Activated CD4-positive, alpha-beta T cell treated with anti-CD3 and anti-CD28 coated beads, Interleukin-2, amount 10 ng/mL, durations not matched to agents 24 days and 14 days (primary cell): ENCODE results near the gene CFAP126. TPM values are rescaled to one million over a fixed set of nuclear protein-coding genes. Genes with fewer than 3 reads are reported as not detected.
"Not testable (repeated sequence)": the region's sequence is repeated elsewhere in the genome, so short reads cannot be mapped to it uniquely, and the experiment has no call there.

Experiments used
- DNase-seq: peaks from one replicate; pipeline ENCODE4 v3.0.0; 2022
- H3K27ac Mint-ChIP-seq: one replicate; pipeline ENCODE4 v1.8.0; 2022; ENCODE audit warnings: mild to moderate bottlenecking, mixed read lengths
- H3K27me3 Mint-ChIP-seq: one replicate; pipeline ENCODE4 v1.8.0; 2022; ENCODE audit warnings: mixed read lengths
- H3K36me3 Mint-ChIP-seq: one replicate; pipeline ENCODE4 v1.8.0; 2022; ENCODE audit warnings: low read depth, mild to moderate bottlenecking, mixed read lengths
- H3K4me1 Mint-ChIP-seq: one replicate; pipeline ENCODE4 v1.8.0; 2021; ENCODE audit warnings: mixed read lengths
- H3K4me3 Mint-ChIP-seq: one replicate; pipeline ENCODE4 v1.8.0; 2022; ENCODE audit warnings: mild to moderate bottlenecking, moderate library complexity, mixed read lengths
- H3K9me3 Mint-ChIP-seq: one replicate; pipeline ENCODE4 v1.8.0; 2021; ENCODE audit warnings: mixed read lengths
- intact Hi-C: fragments of 100-400 bp; cut with micrococcal nuclease; formaldehyde crosslinking; loops from one replicate; pipeline ENCODE4 v1.15.1; 2023
- total RNA-seq: library from RNA; stranded (reverse); gene quantifications from 2 replicates; pipeline ENCODE4 v1.2.3, GENCODE V29; 2022

Gene CFAP126
- total RNA-seq, 1 donor from 2014 or later, result not detected

- DNase-seq, result no peak
- Mint-ChIP-seq H3K9me3 (no peaks in the 10 kb centered on the region), H3K36me3 (peaks cover 32% of the 10 kb centered on the region), H3K27me3 (no peaks in the 10 kb centered on the region), H3K27ac (peak overlapping the region; percentile 25), H3K4me1 (peaks cover 11% of the 10 kb centered on the region), H3K4me3 (no peak overlapping the region)
- intact Hi-C loops, result loop anchor here (10.0 kb wide), 1 partner anchor 50 kb away; the partner anchor contains the start of gene SDHC
Measured at GRCh38 chr1:161364332-161364731, 3.3 kb downstream of the CFAP126 start.

- Mint-ChIP-seq H3K9me3 (no peaks in the 10 kb centered on the region), H3K27ac (peak overlapping the region; percentile 7), H3K4me3 (no peak overlapping the region), H3K27me3 (no peaks in the 10 kb centered on the region), H3K36me3 (peaks cover 34% of the 10 kb centered on the region), H3K4me1 (peaks cover 2% of the 10 kb centered on the region)
- intact Hi-C loops, result no loop called here
- DNase-seq, result no peak
Measured at GRCh38 chr1:161359291-161359690, 8.4 kb downstream of the CFAP126 start.

- H3K4me1 Mint-ChIP-seq, result peaks cover 2% of the 10 kb centered on the region
- peaks cover 25% of the 10 kb centered on the region for H3K36me3 Mint-ChIP-seq
Measured at GRCh38 chr1:161357073-161357472, 10.6 kb downstream of the CFAP126 start.

GRCh38 chr1:161351482-161351881 is 16.2 kb downstream of the CFAP126 start:
- Mint-ChIP-seq H3K9me3 (no peaks in the 10 kb centered on the region), H3K4me3 (no peak overlapping the region), H3K27ac (no peak overlapping the region), H3K27me3 (no peaks in the 10 kb centered on the region), H3K4me1 (peaks cover 2% of the 10 kb centered on the region), H3K36me3 (peaks cover 14% of the 10 kb centered on the region)
- intact Hi-C loops, result no loop called here
- no peak for DNase-seq

More at GRCh38 chr1:161357073-161357472, 10.6 kb downstream of the CFAP126 start:
- H3K9me3 Mint-ChIP-seq, result no peaks in the 10 kb centered on the region
- H3K27ac Mint-ChIP-seq, result no peak overlapping the region
- no peak for DNase-seq
- H3K4me3 Mint-ChIP-seq, result no peak overlapping the region
- intact Hi-C loops, result no loop called here
- no peaks in the 10 kb centered on the region for H3K27me3 Mint-ChIP-seq

- Mint-ChIP-seq H3K9me3 (no peaks in the 10 kb centered on the region), H3K4me1 (peaks cover 2% of the 10 kb centered on the region), H3K27me3 (no peaks in the 10 kb centered on the region), H3K27ac (no peak overlapping the region), H3K36me3 (peaks cover 12% of the 10 kb centered on the region), H3K4me3 (no peak overlapping the region)
- intact Hi-C loops, result no loop called here
- DNase-seq, result no peak
Measured at GRCh38 chr1:161350671-161351070, 17.0 kb downstream of the CFAP126 start.

- no peak for DNase-seq
- intact Hi-C loops, result no loop called here
- Mint-ChIP-seq H3K4me3 (no peak overlapping the region), H3K36me3 (peaks cover 28% of the 10 kb centered on the region), H3K27ac (no peak overlapping the region), H3K27me3 (no peaks in the 10 kb centered on the region), H3K4me1 (peaks cover 3% of the 10 kb centered on the region), H3K9me3 (no peaks in the 10 kb centered on the region)
Measured at GRCh38 chr1:161342821-161343220, 24.9 kb downstream of the CFAP126 start.

- no peaks in the 10 kb centered on the region for H3K27me3 Mint-ChIP-seq
- peaks cover 3% of the 10 kb centered on the region for H3K4me1 Mint-ChIP-seq
- H3K27ac Mint-ChIP-seq, result no peak overlapping the region
- peaks cover 30% of the 10 kb centered on the region for H3K36me3 Mint-ChIP-seq
- H3K9me3 Mint-ChIP-seq, result no peaks in the 10 kb centered on the region
- DNase-seq, result no peak
- no peak overlapping the region for H3K4me3 Mint-ChIP-seq
- intact Hi-C loops, result no loop called here
Measured at GRCh38 chr1:161342177-161342576, 25.5 kb downstream of the CFAP126 start.

GRCh38 chr1:161335796-161336195 is 31.9 kb downstream of the CFAP126 start:
- no peak overlapping the region for H3K4me3 Mint-ChIP-seq
- H3K4me1 Mint-ChIP-seq, result no peaks in the 10 kb centered on the region
- H3K9me3 Mint-ChIP-seq, result no peaks in the 10 kb centered on the region
- H3K36me3 Mint-ChIP-seq, result peaks cover 43% of the 10 kb centered on the region
- intact Hi-C loops, result no loop called here
- no peak for DNase-seq
- no peaks in the 10 kb centered on the region for H3K27me3 Mint-ChIP-seq
- H3K27ac Mint-ChIP-seq, result no peak overlapping the region

GRCh38 chr1:161333166-161333565 is 34.5 kb downstream of the CFAP126 start:
- no peak overlapping the region for H3K4me3 Mint-ChIP-seq
- intact Hi-C loops, result no loop called here

GRCh38 chr1:161330346-161330745 is 37.3 kb downstream of the CFAP126 start:
- Mint-ChIP-seq H3K4me3 (no peak overlapping the region), H3K9me3 (no peaks in the 10 kb centered on the region), H3K27ac (no peak overlapping the region), H3K27me3 (no peaks in the 10 kb centered on the region), H3K36me3 (peaks cover 45% of the 10 kb centered on the region), H3K4me1 (peaks cover 6% of the 10 kb centered on the region)
- DNase-seq, result no peak
- intact Hi-C loops, result no loop called here

More at GRCh38 chr1:161333166-161333565, 34.5 kb downstream of the CFAP126 start:
- DNase-seq, result no peak
- H3K27ac Mint-ChIP-seq, result no peak overlapping the region
- H3K27me3 Mint-ChIP-seq, result no peaks in the 10 kb centered on the region
- H3K36me3 Mint-ChIP-seq, result peaks cover 45% of the 10 kb centered on the region
- no peaks in the 10 kb centered on the region for H3K9me3 Mint-ChIP-seq
- H3K4me1 Mint-ChIP-seq, result peaks cover 3% of the 10 kb centered on the region

GRCh38 chr1:161324020-161324419 is 43.7 kb downstream of the CFAP126 start:
- no peak overlapping the region for H3K4me3 Mint-ChIP-seq
- H3K4me1 Mint-ChIP-seq, result peaks cover 6% of the 10 kb centered on the region
- intact Hi-C loops, result no loop called here
- H3K9me3 Mint-ChIP-seq, result no peaks in the 10 kb centered on the region
- H3K36me3 Mint-ChIP-seq, result peaks cover 23% of the 10 kb centered on the region
- no peaks in the 10 kb centered on the region for H3K27me3 Mint-ChIP-seq
- H3K27ac Mint-ChIP-seq, result no peak overlapping the region
- DNase-seq, result no peak

GRCh38 chr1:161315841-161316674 is 51.6 kb downstream of the CFAP126 start:
- not testable (repeated sequence) for H3K9me3 Mint-ChIP-seq, DNase-seq, H3K36me3 Mint-ChIP-seq, H3K27me3 Mint-ChIP-seq, H3K4me3 Mint-ChIP-seq, H3K27ac Mint-ChIP-seq
- peaks cover 21% of the 10 kb centered on the region for H3K4me1 Mint-ChIP-seq
- intact Hi-C loops, result loop anchor here (2.0 to 10.0 kb wide), 2 partner anchors 49 to 89 kb away; partner anchors contain the start of genes CFAP126 and TOMM40L
